ENCODE measurements around the gene ITPR3.

Gene ITPR3

GRCh38 chr6:33677143-33677660 lies 56.1 kb downstream of the ITPR3 start:
- Histone ChIP-seq H3K9me3 (replicated peaks in 1 of 2; ENCODE audit: control insufficient read depth in 2 of 2, insufficient read depth in 1 of 2, low read depth in 1 of 2, low read length in 2 of 2) (no peaks in the 10 kb centered on the region), H2BK5ac (ENCODE audit: low read length) (no peak overlapping the region), H3K9ac (ENCODE audit: low read depth, low read length, poor library complexity) (peak overlapping the region; percentile 3), H3K27ac (replicated peaks; ENCODE audit: low read length) (no peak overlapping the region), H2BK15ac (ENCODE audit: low read length) (no peak overlapping the region), H2BK120ac (ENCODE audit: low read depth, low read length) (no peak overlapping the region), H3K18ac (ENCODE audit: low read length) (no peak overlapping the region), H2AFZ (ENCODE audit: low read length) (no peak overlapping the region), H3K4me1 (ENCODE audit: control insufficient read depth in 2 of 2, insufficient read depth in 1 of 2, low read depth in 1 of 2, low read length in 2 of 2) (peaks cover 12 to 14% of the 10 kb centered on the region in 2 donors), H3K4me2 (ENCODE audit: insufficient read depth, low read length, poor library complexity, severe bottlenecking) (no peak overlapping the region), H3K4ac (ENCODE audit: low read length) (no peak overlapping the region), H3K4me3 (ENCODE audit: low read length in 2 of 2) (no peak overlapping the region), H4K8ac (ENCODE audit: low read depth, low read length) (no peak overlapping the region), H3K79me1 (ENCODE audit: low read depth, low read length) (no peaks in the 10 kb centered on the region), H3K36me3 (replicated peaks in 1 of 2; ENCODE audit: control insufficient read depth in 2 of 2, insufficient read depth in 2 of 2, low read length in 2 of 2) (no peaks in the 10 kb centered on the region), H2AK5ac (ENCODE audit: low read depth, low read length) (no peak overlapping the region), H3K23ac (ENCODE audit: low read depth, low read length, poor library complexity) (no peak overlapping the region), H3K27me3 (ENCODE audit: control insufficient read depth in 3 of 3, insufficient read depth in 3 of 3, low read depth in 1 of 3, low read length in 3 of 3) (no peaks in the 10 kb centered on the region), H2BK12ac (ENCODE audit: low read length) (no peak overlapping the region), H3K14ac (ENCODE audit: low read length) (no peak overlapping the region), H4K91ac (ENCODE audit: low read depth, low read length, poor library complexity) (no peak overlapping the region)
- DNase-seq (ENCODE audit: low spot score): no peak
- no CpG with 5 or more reads among the region's 8 CpGs for WGBS, 2 donors (ENCODE audit: extremely low coverage in 2 of 2, insufficient read length in 2 of 2, insufficient replicate concordance in 1 of 2)

- H3K9ac ChIP-seq (ENCODE audit: low read depth, low read length, poor library complexity): no peak overlapping the region
- no peak overlapping the region for H3K4ac ChIP-seq (ENCODE audit: low read length)
- DNase-seq (ENCODE audit: low spot score): no peak
- H3K36me3 ChIP-seq (replicated peaks in 1 of 2; ENCODE audit: control insufficient read depth in 2 of 2, insufficient read depth in 2 of 2, low read length in 2 of 2): no peaks in the 10 kb centered on the region
- H2BK15ac ChIP-seq (ENCODE audit: low read length): no peak overlapping the region
- H3K23ac ChIP-seq (ENCODE audit: low read depth, low read length, poor library complexity): no peak overlapping the region
- H3K27me3 ChIP-seq (ENCODE audit: control insufficient read depth in 3 of 3, insufficient read depth in 3 of 3, low read depth in 1 of 3, low read length in 3 of 3): no peaks in the 10 kb centered on the region
- no peak overlapping the region for H2AFZ ChIP-seq (ENCODE audit: low read length)
- H3K27ac ChIP-seq (replicated peaks; ENCODE audit: low read length): no peak overlapping the region
- no peak overlapping the region for H2BK5ac ChIP-seq (ENCODE audit: low read length)
- H3K4me1 ChIP-seq (ENCODE audit: control insufficient read depth in 2 of 2, insufficient read depth in 1 of 2, low read depth in 1 of 2, low read length in 2 of 2): peaks cover 12 to 14% of the 10 kb centered on the region in 2 donors
- H4K91ac ChIP-seq (ENCODE audit: low read depth, low read length, poor library complexity): no peak overlapping the region
- H3K14ac ChIP-seq (ENCODE audit: low read length): peak overlapping the region; percentile 21
- no peak overlapping the region for H4K8ac ChIP-seq (ENCODE audit: low read depth, low read length)
- no peaks in the 10 kb centered on the region for H3K9me3 ChIP-seq (replicated peaks in 1 of 2; ENCODE audit: control insufficient read depth in 2 of 2, insufficient read depth in 1 of 2, low read depth in 1 of 2, low read length in 2 of 2)
- no peak overlapping the region for H3K4me3 ChIP-seq (ENCODE audit: low read length in 2 of 2)
- no CpG with 5 or more reads among the region's 2 CpGs for WGBS, 2 donors (ENCODE audit: extremely low coverage in 2 of 2, insufficient read length in 2 of 2, insufficient replicate concordance in 1 of 2)
- no peak overlapping the region for H2AK5ac ChIP-seq (ENCODE audit: low read depth, low read length)
- H2BK120ac ChIP-seq (ENCODE audit: low read depth, low read length): no peak overlapping the region
- no peak overlapping the region for H2BK12ac ChIP-seq (ENCODE audit: low read length)
- H3K79me1 ChIP-seq (ENCODE audit: low read depth, low read length): no peaks in the 10 kb centered on the region
- H3K18ac ChIP-seq (ENCODE audit: low read length): no peak overlapping the region
- no peak overlapping the region for H3K4me2 ChIP-seq (ENCODE audit: insufficient read depth, low read length, poor library complexity, severe bottlenecking)
Measured at GRCh38 chr6:33677689-33678088, 56.6 kb downstream of the ITPR3 start.

- Histone ChIP-seq H2AFZ (ENCODE audit: low read length) (no peak overlapping the region), H3K4me3 (ENCODE audit: low read length in 2 of 2) (no peak overlapping the region), H3K27me3 (ENCODE audit: control insufficient read depth in 3 of 3, insufficient read depth in 3 of 3, low read depth in 1 of 3, low read length in 3 of 3) (no peaks in the 10 kb centered on the region), H3K4ac (ENCODE audit: low read length) (no peak overlapping the region), H3K14ac (ENCODE audit: low read length) (peak overlapping the region; percentile 84), H2BK12ac (ENCODE audit: low read length) (no peak overlapping the region), H3K36me3 (replicated peaks in 1 of 2; ENCODE audit: control insufficient read depth in 2 of 2, insufficient read depth in 2 of 2, low read length in 2 of 2) (no peaks in the 10 kb centered on the region), H3K79me1 (ENCODE audit: low read depth, low read length) (no peaks in the 10 kb centered on the region), H2BK5ac (ENCODE audit: low read length) (no peak overlapping the region), H3K9me3 (replicated peaks in 1 of 2; ENCODE audit: control insufficient read depth in 2 of 2, insufficient read depth in 1 of 2, low read depth in 1 of 2, low read length in 2 of 2) (no peaks in the 10 kb centered on the region), H3K27ac (replicated peaks; ENCODE audit: low read length) (no peak overlapping the region), H3K9ac (ENCODE audit: low read depth, low read length, poor library complexity) (peak overlapping the region; percentile 38), H3K4me1 (ENCODE audit: control insufficient read depth in 2 of 2, insufficient read depth in 1 of 2, low read depth in 1 of 2, low read length in 2 of 2) (peaks cover 11% of the 10 kb centered on the region in 2 donors), H2AK5ac (ENCODE audit: low read depth, low read length) (no peak overlapping the region), H3K4me2 (ENCODE audit: insufficient read depth, low read length, poor library complexity, severe bottlenecking) (no peak overlapping the region), H4K8ac (ENCODE audit: low read depth, low read length) (no peak overlapping the region), H2BK15ac (ENCODE audit: low read length) (no peak overlapping the region), H3K23ac (ENCODE audit: low read depth, low read length, poor library complexity) (peak overlapping the region; percentile 86), H4K91ac (ENCODE audit: low read depth, low read length, poor library complexity) (no peak overlapping the region), H3K18ac (ENCODE audit: low read length) (peak overlapping the region; percentile 53), H2BK120ac (ENCODE audit: low read depth, low read length) (no peak overlapping the region)
- no CpG with 5 or more reads among the region's 24 CpGs for WGBS, 2 donors (ENCODE audit: extremely low coverage in 2 of 2, insufficient read length in 2 of 2, insufficient replicate concordance in 1 of 2)
- no peak for DNase-seq (ENCODE audit: low spot score)
Measured at GRCh38 chr6:33678233-33678931, 57.3 kb downstream of the ITPR3 start.

- no peak overlapping the region for H3K4me2 ChIP-seq (ENCODE audit: insufficient read depth, low read length, poor library complexity, severe bottlenecking)
- peaks cover 2% of the 10 kb centered on the region for H3K79me1 ChIP-seq (ENCODE audit: low read depth, low read length)
- no peaks in the 10 kb centered on the region for H3K36me3 ChIP-seq (replicated peaks in 1 of 2; ENCODE audit: control insufficient read depth in 2 of 2, insufficient read depth in 2 of 2, low read length in 2 of 2)
- H4K8ac ChIP-seq (ENCODE audit: low read depth, low read length): no peak overlapping the region
- no peak overlapping the region for H3K9ac ChIP-seq (ENCODE audit: low read depth, low read length, poor library complexity)
- H3K14ac ChIP-seq (ENCODE audit: low read length): no peak overlapping the region
- H2BK5ac ChIP-seq (ENCODE audit: low read length): no peak overlapping the region
- H3K4me1 ChIP-seq (ENCODE audit: control insufficient read depth in 2 of 2, insufficient read depth in 1 of 2, low read depth in 1 of 2, low read length in 2 of 2): peaks cover 4% of the 10 kb centered on the region in 2 donors
- no peak overlapping the region for H2AK5ac ChIP-seq (ENCODE audit: low read depth, low read length)
- no peak overlapping the region for H4K91ac ChIP-seq (ENCODE audit: low read depth, low read length, poor library complexity)
- no peak overlapping the region for H2BK15ac ChIP-seq (ENCODE audit: low read length)
- H3K4ac ChIP-seq (ENCODE audit: low read length): no peak overlapping the region
- H2BK120ac ChIP-seq (ENCODE audit: low read depth, low read length): no peak overlapping the region
- no CpG with 5 or more reads among the region's 12 CpGs for WGBS, 2 donors (ENCODE audit: extremely low coverage in 2 of 2, insufficient read length in 2 of 2, insufficient replicate concordance in 1 of 2)
- peak overlapping the region; percentile 86 for H3K23ac ChIP-seq (ENCODE audit: low read depth, low read length, poor library complexity)
- no peak overlapping the region for H3K4me3 ChIP-seq (ENCODE audit: low read length in 2 of 2)
- H3K27me3 ChIP-seq (ENCODE audit: control insufficient read depth in 3 of 3, insufficient read depth in 3 of 3, low read depth in 1 of 3, low read length in 3 of 3): no peaks in the 10 kb centered on the region
- no peak for DNase-seq (ENCODE audit: low spot score)
- no peak overlapping the region for H2AFZ ChIP-seq (ENCODE audit: low read length)
- no peak overlapping the region for H3K27ac ChIP-seq (replicated peaks; ENCODE audit: low read length)
- no peak overlapping the region for H2BK12ac ChIP-seq (ENCODE audit: low read length)
- no peaks in the 10 kb centered on the region for H3K9me3 ChIP-seq (replicated peaks in 1 of 2; ENCODE audit: control insufficient read depth in 2 of 2, insufficient read depth in 1 of 2, low read depth in 1 of 2, low read length in 2 of 2)
- peak overlapping the region; percentile 37 for H3K18ac ChIP-seq (ENCODE audit: low read length)
Measured at GRCh38 chr6:33678932-33679490, 57.9 kb downstream of the ITPR3 start.

Measured in neuronal stem cell (in vitro differentiated cells).